HG02623 (cell line): Measurements from ENCODE around the gene TMEM63A.
"Not testable (repeated sequence)": the region's sequence is repeated elsewhere in the genome, so short reads cannot be mapped to it uniquely, and the experiment has no call there.

Source experiments
- ATAC-seq: cut with Tn5 transposase; IDR thresholded peaks from one replicate; pipeline ENCODE4 v1.9.1; 2021; ENCODE audit warnings: moderate library complexity; ENCODE audit not compliant: unreplicated experiment

The TMEM63A gene

GRCh38 chr1:225881959-225882693, at the start of gene TMEM63A:
Gene TMEM63A (minus strand): TSS chr1:225882380. CDS start chr1:225877580, 4,800 bp downstream.
- peak; percentile 62 for ATAC-seq

- no peak for ATAC-seq
Measured at GRCh38 chr1:225931270-225932136, 49.3 kb upstream of the TMEM63A start.

GRCh38 chr1:225930566-225930965, 48.4 kb upstream of the TMEM63A start:
- ATAC-seq: no peak

- not testable (repeated sequence) for ATAC-seq
Measured at GRCh38 chr1:225929462-225929861, 47.3 kb upstream of the TMEM63A start.

GRCh38 chr1:225928186-225929175, 46.3 kb upstream of the TMEM63A start:
- ATAC-seq: no peak

- no peak for ATAC-seq
Measured at GRCh38 chr1:225926551-225927113, 44.5 kb upstream of the TMEM63A start.

GRCh38 chr1:225923692-225924555, 41.7 kb upstream of the TMEM63A start, which contains the start of gene PYCR2:
Gene PYCR2 (minus strand): TSS chr1:225924250. CDS start chr1:225924110, 140 bp downstream.
- peak; percentile 97 for ATAC-seq

GRCh38 chr1:225923381-225923691, 41.2 kb upstream of the TMEM63A start:
- no peak for ATAC-seq

GRCh38 chr1:225921734-225922709, 39.8 kb upstream of the TMEM63A start:
- no peak for ATAC-seq

- no peak for ATAC-seq
Measured at GRCh38 chr1:225919906-225920305, 37.7 kb upstream of the TMEM63A start.

- ATAC-seq: no peak
Measured at GRCh38 chr1:225918280-225918679, 36.1 kb upstream of the TMEM63A start.

GRCh38 chr1:225917536-225917935, 35.4 kb upstream of the TMEM63A start:
- no peak for ATAC-seq

- ATAC-seq: no peak
Measured at GRCh38 chr1:225917101-225917500, 34.9 kb upstream of the TMEM63A start.

- ATAC-seq: no peak
Measured at GRCh38 chr1:225915538-225915991, 33.4 kb upstream of the TMEM63A start.

GRCh38 chr1:225914947-225915346, 32.8 kb upstream of the TMEM63A start:
- ATAC-seq: no peak

- ATAC-seq: no peak
Measured at GRCh38 chr1:225914391-225914790, 32.2 kb upstream of the TMEM63A start.

GRCh38 chr1:225911191-225912130, 29.3 kb upstream of the TMEM63A start:
- ATAC-seq: no peak
